ENCODE results near the gene ZNF441.
"Not testable (repeated sequence)": the region's sequence is repeated elsewhere in the genome, so short reads cannot be mapped to it uniquely, and the experiment has no call there.

Gene ZNF441

GRCh38 chr19:11766597-11767591 is at the start of gene ZNF441:
ZNF441 (plus strand) TSS chr19:11767000; CDS start chr19:11767194, 194 bp downstream.
- DNase-seq, result peak; percentile 77

- DNase-seq, result no peak
Observed at GRCh38 chr19:11721681-11722080, 45.1 kb upstream of the ZNF441 start.

DNA sequence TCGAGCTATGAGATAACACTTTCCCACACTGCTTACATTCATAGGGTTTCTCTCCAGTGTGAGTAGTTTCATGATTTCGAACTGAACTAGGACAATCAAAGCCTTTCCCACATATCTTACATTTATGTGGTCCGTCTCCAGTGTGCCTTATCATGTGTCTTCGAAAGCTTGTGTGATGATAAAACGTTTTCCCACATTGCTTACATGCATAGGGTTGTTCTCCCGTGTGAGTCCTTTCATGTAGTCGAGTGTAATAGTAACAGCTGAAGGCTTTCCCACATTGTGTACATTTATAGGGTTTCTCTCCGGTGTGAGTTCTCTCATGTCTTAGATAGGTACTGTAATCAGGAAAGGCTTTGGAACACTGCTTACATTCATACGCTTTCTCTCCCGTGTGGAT is 44.4 kb upstream of the ZNF441 start:
- DNase-seq, result no peak

DNA sequence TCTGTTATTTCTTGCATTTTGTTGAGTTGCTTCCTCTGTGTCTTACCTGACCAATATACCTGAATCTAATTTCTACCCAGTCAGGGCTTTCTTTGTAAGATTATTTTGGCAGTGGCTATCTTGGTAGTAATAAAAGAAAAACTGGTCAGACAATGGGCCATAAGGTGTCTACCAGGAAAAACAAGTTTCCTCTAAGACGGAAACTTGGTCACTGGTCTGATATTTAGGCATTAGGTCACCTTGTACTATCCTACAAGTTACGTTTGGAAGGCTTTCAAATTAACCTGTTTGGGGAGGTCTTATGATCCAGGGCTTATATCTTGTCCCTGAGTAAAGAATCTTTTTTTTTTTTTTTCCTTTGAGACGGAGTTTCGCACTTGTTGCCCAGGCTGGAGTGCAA is 37.2 kb upstream of the ZNF441 start:
- no peak for DNase-seq

- no peak for DNase-seq
Observed at GRCh38 chr19:11735375-11735774, 31.4 kb upstream of the ZNF441 start.

DNA sequence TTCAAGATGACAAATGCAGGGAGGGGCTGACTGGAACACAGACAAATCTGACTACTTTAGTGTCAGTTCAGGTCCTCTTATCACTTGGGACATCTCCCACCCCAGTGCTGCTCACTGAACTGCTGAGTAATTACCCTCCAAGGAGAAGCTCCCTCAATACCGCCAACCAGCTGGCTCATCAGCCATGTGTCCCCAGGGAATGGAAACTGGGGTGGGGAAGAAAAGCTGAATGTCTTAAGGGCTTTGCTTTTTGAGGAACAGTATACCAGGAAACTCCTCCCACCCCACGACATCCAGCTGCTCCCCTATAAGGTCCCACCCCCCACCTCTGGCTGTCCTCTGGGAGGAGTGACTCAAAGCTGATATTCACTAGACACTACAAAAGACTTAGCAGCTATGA is 30.1 kb upstream of the ZNF441 start:
- peak; percentile 91 for DNase-seq

DNA sequence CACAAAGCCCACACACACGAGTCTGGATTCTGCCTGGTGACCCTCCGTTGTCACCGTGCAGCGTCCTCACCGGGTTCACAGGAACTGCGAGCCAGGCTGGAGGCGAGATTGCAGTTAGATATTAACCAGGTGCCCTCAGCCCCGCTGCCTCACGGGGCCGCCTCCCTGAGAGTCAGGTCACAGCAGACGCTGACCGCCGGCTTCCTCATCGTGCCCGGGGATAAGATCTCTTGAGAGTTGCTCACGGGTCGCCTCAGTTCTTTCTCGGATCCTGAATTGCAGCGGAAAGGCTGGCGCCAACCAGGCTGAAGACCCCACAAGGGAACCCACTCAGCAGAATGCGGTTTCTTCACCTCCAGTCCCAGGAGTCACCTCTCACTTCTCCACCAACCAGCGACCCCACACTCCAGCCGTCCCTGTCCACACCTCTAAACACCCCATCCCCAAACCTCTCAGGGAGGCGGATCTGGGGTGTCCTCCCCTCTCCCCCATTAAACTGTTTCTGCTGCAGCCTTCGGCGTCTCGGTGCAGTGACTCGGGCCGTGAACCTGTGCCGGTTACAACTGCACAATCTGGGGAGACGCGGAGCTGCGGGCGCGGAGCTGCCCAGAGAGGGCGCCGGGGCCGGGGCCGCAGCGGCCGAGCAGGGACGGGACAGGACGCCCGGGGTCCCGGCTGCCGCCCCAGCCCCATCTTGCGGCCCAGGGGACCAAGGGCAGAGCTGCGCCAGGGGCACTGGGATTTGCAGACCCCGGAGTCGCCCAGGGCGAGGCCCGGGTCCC is 28.6 kb upstream of the ZNF441 start:
- DNase-seq, result peak; percentile 23

GRCh38 chr19:11738746-11739620 is 27.8 kb upstream of the ZNF441 start, which contains the start of gene ZNF823:
ZNF823 (minus strand) TSS chr19:11738946; CDS start chr19:11738819, 127 bp downstream.
- peak; percentile 94 for DNase-seq

GRCh38 chr19:11745869-11746268 is 20.9 kb upstream of the ZNF441 start:
- DNase-seq, result no peak

GRCh38 chr19:11747277-11747676 is 19.5 kb upstream of the ZNF441 start:
- no peak for DNase-seq

- DNase-seq, result no peak
Observed at GRCh38 chr19:11749751-11750150, 17.0 kb upstream of the ZNF441 start.

- DNase-seq, result no peak
Observed at GRCh38 chr19:11752244-11752736, 14.5 kb upstream of the ZNF441 start.

- no peak for DNase-seq
Observed at GRCh38 chr19:11754663-11755062, 12.1 kb upstream of the ZNF441 start.

- no peak for DNase-seq
Observed at GRCh38 chr19:11756965-11757364, 9.8 kb upstream of the ZNF441 start.

GRCh38 chr19:11759805-11760204 is 7.0 kb upstream of the ZNF441 start:
- no peak for DNase-seq

- no peak for DNase-seq
Observed at GRCh38 chr19:11763117-11763516, 3.7 kb upstream of the ZNF441 start.

DNA sequence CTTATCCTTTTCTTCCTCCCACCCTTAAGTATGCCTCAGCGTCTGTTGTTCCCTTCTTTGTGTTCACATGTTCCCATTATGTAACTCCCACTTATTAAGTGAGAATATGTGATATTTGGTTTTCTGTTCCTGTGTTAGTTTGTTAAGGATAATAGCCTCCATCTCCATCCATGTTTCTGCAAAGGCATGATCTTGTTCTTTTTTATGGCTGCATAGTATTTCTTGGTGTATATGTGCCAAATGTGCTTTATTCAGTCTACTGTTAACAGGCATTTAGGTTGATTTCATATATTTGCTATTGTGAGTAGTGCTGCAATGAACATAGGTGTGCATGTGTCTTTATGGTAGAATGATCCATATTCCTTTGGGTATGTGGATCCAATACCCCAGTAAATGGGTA is 3.2 kb upstream of the ZNF441 start:
- DNase-seq, result no peak

GRCh38 chr19:11767633-11768133 is 883 bp downstream of the ZNF441 start:
- no peak for DNase-seq

DNA sequence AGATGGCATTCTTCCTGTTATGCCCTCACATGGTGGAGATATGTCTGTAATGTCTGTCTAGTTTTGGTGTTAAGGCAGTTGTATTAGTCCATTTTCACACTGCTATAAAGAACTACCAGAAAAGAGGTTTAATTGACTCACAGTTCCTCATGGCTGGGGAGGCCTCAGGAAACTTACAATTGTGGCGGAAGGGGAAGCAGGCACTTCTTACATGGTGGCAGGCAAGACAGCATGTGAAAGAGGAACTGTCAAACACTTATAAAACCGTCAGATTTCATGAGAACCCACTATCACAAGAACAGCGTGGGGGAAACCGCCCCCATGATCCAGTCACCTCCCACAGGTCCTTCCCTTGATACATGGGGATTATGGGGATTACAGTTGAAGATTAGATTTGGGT is 3.2 kb downstream of the ZNF441 start:
- DNase-seq, result no peak

DNA sequence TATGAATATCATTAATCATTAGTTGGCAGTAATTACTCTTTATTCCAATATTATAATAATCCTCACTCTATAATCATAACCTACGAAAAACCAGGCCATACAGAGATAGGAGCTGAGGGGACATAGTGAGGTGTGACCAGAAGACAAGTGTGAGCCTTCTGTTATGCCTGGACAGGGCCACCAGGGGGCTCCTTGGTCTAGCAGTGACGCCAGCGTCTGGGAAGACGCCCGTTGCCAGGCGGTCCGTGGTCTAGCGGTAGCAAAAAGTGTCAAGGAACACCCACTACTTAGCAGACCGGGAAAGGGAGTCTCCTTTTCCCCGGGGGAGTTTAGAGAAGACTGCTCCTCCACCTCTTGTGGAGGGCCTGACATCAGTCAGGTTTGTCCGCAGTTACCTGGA is 4.7 kb downstream of the ZNF441 start:
- DNase-seq, result not testable (repeated sequence)

- DNase-seq, result not testable (repeated sequence)
Observed at GRCh38 chr19:11776669-11777068, 9.9 kb downstream of the ZNF441 start.

GRCh38 chr19:11780431-11781020 is 13.7 kb downstream of the ZNF441 start:
- no peak for DNase-seq
